Panc1 (cell line): ENCODE data around the gene ZNF154. TPM values are rescaled to one million over a fixed set of nuclear protein-coding genes. Genes with fewer than 3 reads are reported as not detected.

Source experiments
- ATAC-seq: fragments of 200-7000 bp; cut with Tn5 transposase; 2 replicates; pipeline ENCODE4 v1.9.1; 2020; ENCODE audit warnings: mild to moderate bottlenecking, moderate library complexity
- BruUV-seq: library from RNA; stranded (reverse); fragments of 400-500 nt; replicated peaks from 2 replicates; lab custom pipeline; 2021; lab: Mats Ljungman, UMichigan
- CTCF ChIA-PET: fragments of 300-600 bp; sonication (Branson Sonifier 250); formaldehyde crosslinking; loops from one replicate; lab custom pipeline; 2022; ENCODE audit warnings: antibody characterized with exemption; lab: Charles Lee
- POLR2A ChIA-PET: fragments of 300-600 bp; sonication (Branson Sonifier 250); formaldehyde crosslinking; loops from one replicate; lab custom pipeline; 2022; ENCODE audit warnings: antibody characterized with exemption; lab: Charles Lee
- DNase-seq: peaks from one replicate; pipeline ENCODE4 v3.0.0-alpha.2; 2010; ENCODE audit warnings: low read depth, low spot score
- H3K27ac ChIP-seq: 2 replicates; pipeline ENCODE4 v1.5.1; 2011; ENCODE audit warnings: mild to moderate bottlenecking, low read length, inconsistent platforms
- H3K27me3 ChIP-seq: fragments of 200-500 bp; sonication (Bioruptor generic); 2 replicates; pipeline ENCODE4 v1.6.0; 2014; ENCODE audit warnings: low read length, inconsistent platforms; ENCODE audit not compliant: control insufficient read depth, insufficient read depth
- H3K36me3 ChIP-seq: fragments of 200-500 bp; sonication (Bioruptor generic); 2 replicates; pipeline ENCODE4 v1.5.1; 2014; ENCODE audit warnings: inconsistent platforms, mild to moderate bottlenecking, low read length, moderate library complexity; ENCODE audit not compliant: control insufficient read depth, insufficient read depth
- H3K4me1 ChIP-seq: 2 replicates; pipeline ENCODE4 v1.5.1; 2011; ENCODE audit warnings: inconsistent platforms, mild to moderate bottlenecking, low read length, moderate library complexity; ENCODE audit not compliant: control insufficient read depth, insufficient read depth
- H3K4me3 ChIP-seq, 2 experiments: 2 replicates each; pipeline ENCODE4 v1.5.1; 2011 to 2012; ENCODE audit warnings: low read depth in 2 of 2, low read length in 2 of 2, mild to moderate bottlenecking in 2 of 2, inconsistent platforms in 1 of 2, moderate library complexity in 1 of 2
- H3K9me3 ChIP-seq: fragments of 200-500 bp; sonication (Bioruptor generic); 2 replicates; pipeline ENCODE4 v1.5.1; 2014; ENCODE audit warnings: low read depth, mild to moderate bottlenecking, inconsistent platforms, low read length, moderate library complexity; ENCODE audit not compliant: control insufficient read depth, insufficient read depth
- CTCF ChIP-seq: fragments of 450-650 bp; IDR thresholded peaks from 2 replicates; pipeline ENCODE4 v1.5.1; 2017; ENCODE audit warnings: mild to moderate bottlenecking
- POLR2AphosphoS5 ChIP-seq: IDR thresholded peaks from 2 replicates; pipeline ENCODE4 v1.6.1; 2012; ENCODE audit warnings: mild to moderate bottlenecking, low read depth, low read length, moderate library complexity
- REST ChIP-seq, 2 experiments: IDR thresholded peaks; 2 replicates each; pipeline ENCODE4 v1.6.1; 2011 to 2012; ENCODE audit warnings: low read depth in 2 of 2, control low read depth in 1 of 2, low read length in 1 of 2, mild to moderate bottlenecking in 1 of 2, moderate library complexity in 1 of 2; ENCODE audit not compliant: insufficient read depth in 1 of 2
- SIN3A ChIP-seq: IDR thresholded peaks from 2 replicates; pipeline ENCODE4 v1.6.1; 2012; ENCODE audit warnings: low read depth, mild to moderate bottlenecking, low read length, moderate library complexity, borderline replicate concordance; ENCODE audit not compliant: insufficient read depth
- TCF7L2 ChIP-seq: IDR thresholded peaks from 2 replicates; pipeline ENCODE4 v1.6.1; 2011; ENCODE audit warnings: mild to moderate bottlenecking, low read depth, low read length, inconsistent platforms
- in situ Hi-C: cut with HindIII; loops from 2 replicates; pipeline ENCODE4 v1.10.0; 2016; ENCODE audit warnings: low sequenced_read_pairs, low pct_unique_long_range_greater_than_20kb
- intact Hi-C: fragments of 100-400 bp; cut with micrococcal nuclease; formaldehyde crosslinking; loops from one replicate; pipeline ENCODE4 v1.10.0; 2022; ENCODE audit not compliant: unreplicated experiment
- total RNA-seq: library from RNA; stranded (reverse); gene quantifications from one replicate; pipeline ENCODE4 v1.2.1, GENCODE V29; 2021; ENCODE audit not compliant: unreplicated experiment

The ZNF154 gene
- total RNA-seq, 1 experiment from 2014 or later = not detected

DNA sequence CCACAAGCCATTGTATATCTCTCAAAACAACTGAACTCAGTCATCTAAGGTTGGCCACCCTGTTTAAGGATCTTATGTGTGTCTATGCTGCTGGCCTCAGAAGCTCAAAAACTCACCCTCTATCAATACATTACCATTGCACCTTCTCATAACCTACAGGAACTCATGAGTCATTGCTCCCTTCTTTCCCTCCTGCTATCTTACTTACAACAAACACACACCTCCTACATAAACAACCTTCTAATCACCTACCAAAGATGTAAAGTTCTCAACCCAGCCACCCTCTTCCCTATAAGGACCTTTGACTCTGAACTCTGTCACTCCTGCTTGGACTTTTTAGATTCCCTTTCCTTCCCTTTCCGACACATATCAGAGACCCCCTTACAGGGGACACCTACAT, 53.6 kb downstream of the ZNF154 start:
- no peak for DNase-seq
- CTCF ChIA-PET = interaction anchor here (0.9 kb wide), 1 partner anchor 10 kb away, joined by 3 read pairs; no protein-coding TSS in a partner anchor
- H3K4me3 ChIP-seq = no peak overlapping the region
- H3K27me3 ChIP-seq = peaks cover 10% of the 10 kb centered on the region; the same call in 1 of the 2 replicates
- H3K27ac ChIP-seq = no peak overlapping the region
- H3K4me1 ChIP-seq = no peaks in the 10 kb centered on the region
- POLR2A ChIA-PET = no interaction called here
- no peaks in the 10 kb centered on the region for H3K9me3 ChIP-seq
- intact Hi-C loops (no loop called here), in situ Hi-C loops (no loop called here)
- no TSS peak for BruUV-seq
- ATAC-seq = no peak
- no peak for TF ChIP-seq CTCF
- TF ChIP-seq TCF7L2 = no peak
- TF ChIP-seq POLR2AphosphoS5 = no peak
- TF ChIP-seq REST (IDR thresholded peaks at IDR 0.05; ENCODE audit: insufficient read depth in 1 of 2, low read depth in 2 of 2, low read length in 1 of 2) = no peak
- no peak for TF ChIP-seq SIN3A
- H3K36me3 ChIP-seq = no peaks in the 10 kb centered on the region

DNA sequence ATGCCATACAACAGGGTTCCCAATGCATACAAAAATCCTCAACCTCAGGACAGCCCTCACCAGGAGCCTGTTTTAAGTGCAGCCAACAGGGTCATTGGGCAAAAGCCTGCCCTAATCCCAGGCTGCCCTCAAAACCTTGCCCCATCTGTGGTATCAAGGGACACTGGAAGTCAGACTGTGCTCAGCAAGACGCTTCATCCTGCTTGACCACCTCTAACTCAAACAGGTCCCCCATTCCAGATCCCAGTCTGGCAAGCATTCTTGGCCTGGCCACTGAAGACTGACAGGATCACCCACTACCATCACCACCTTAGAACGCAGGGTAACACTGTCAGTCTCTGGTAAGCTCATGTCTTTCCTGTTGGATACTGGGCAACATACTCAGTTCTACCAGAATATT, 55.3 kb downstream of the ZNF154 start:
- TF ChIP-seq REST (IDR thresholded peaks at IDR 0.05; ENCODE audit: insufficient read depth in 1 of 2, low read depth in 2 of 2, low read length in 1 of 2) (no peak), CTCF (no peak), TCF7L2 (no peak), POLR2AphosphoS5 (no peak), SIN3A (no peak)
- DNase-seq (no peak), ATAC-seq (no peak)
- ChIA-PET CTCF (no interaction called here), POLR2A (no interaction called here)
- Histone ChIP-seq H3K36me3 (no peaks in the 10 kb centered on the region), H3K4me1 (no peaks in the 10 kb centered on the region), H3K4me3 (no peak overlapping the region), H3K9me3 (no peaks in the 10 kb centered on the region), H3K27me3 (no peaks in the 10 kb centered on the region), H3K27ac (no peak overlapping the region)
- in situ Hi-C loops (no loop called here), intact Hi-C loops (no loop called here)
- no TSS peak for BruUV-seq
